Measurements from ENCODE around the gene ABO. TPM values are rescaled to one million over a fixed set of nuclear protein-coding genes. Genes with fewer than 3 reads are reported as not detected.
"Not testable (repeated sequence)": the region's sequence is repeated elsewhere in the genome, so short reads cannot be mapped to it uniquely, and the experiment has no call there.

The ABO gene
- total and polyA plus RNA-seq, 2 donors (not counting 1 experiment from before 2014, with no cell fraction given) = not detected

GRCh38 chr9:133320421-133320881 lies 45.5 kb upstream of the ABO start:
- Mint-ChIP-seq H3K4me1 (no peaks in the 10 kb centered on the region), H3K9me3 (ENCODE audit: insufficient read depth) (no peaks in the 10 kb centered on the region), H3K27ac (no peak overlapping the region), H3K4me3 (no peak overlapping the region), H3K27me3 (peaks cover 7% of the 10 kb centered on the region)
- POLR2A ChIA-PET = no interaction called here
- CTCF ChIA-PET = no interaction called here
- intact Hi-C loops (cut with micrococcal nuclease) = no loop called here
- no peak overlapping the region for H3K4me3 ChIP-seq (ENCODE audit: control extremely low read depth in 1 of 5, extremely low read depth in 1 of 5, insufficient read depth in 1 of 5, low read depth in 2 of 5, low read length in 4 of 5)
- H3K36me3 ChIP-seq (replicated peaks in 1 of 2; ENCODE audit: control extremely low read depth in 1 of 2, control insufficient read depth in 1 of 2, extremely low read depth in 1 of 2, insufficient read depth in 2 of 2, low read length in 1 of 2) = no peaks in the 10 kb centered on the region
- WGBS (ENCODE audit: insufficient coverage) = 88% methylated on average over 10 of the region's 13 CpGs
- H3K9me3 ChIP-seq (ENCODE audit: control extremely low read depth in 1 of 3, control insufficient read depth in 2 of 3, insufficient read depth in 1 of 3, low read length in 2 of 3) = peaks cover 0 to 8% (median 0%) of the 10 kb centered on the region in 3 donors
- no peak for TF ChIP-seq CTCF (IDR thresholded peaks at IDR 0.05)
- no peak for TF ChIP-seq EZH2 (IDR thresholded peaks at IDR 0.05; ENCODE audit: borderline replicate concordance, insufficient read depth, low read depth, low read length, poor library complexity, severe bottlenecking)
- H2AFZ ChIP-seq (ENCODE audit: insufficient read depth, low read depth, low read length, poor library complexity, severe bottlenecking) = no peak overlapping the region
- H3K79me2 ChIP-seq (ENCODE audit: control insufficient read depth, insufficient read depth, low read length) = no peaks in the 10 kb centered on the region
- H3K27me3 ChIP-seq (replicated peaks in 1 of 4; ENCODE audit: control extremely low read depth in 1 of 4, control insufficient read depth in 3 of 4, insufficient read depth in 4 of 4, low read length in 3 of 4) = no peaks in the 10 kb centered on the region
- H3K4me1 ChIP-seq (ENCODE audit: control insufficient read depth in 2 of 2, insufficient read depth in 2 of 2, low read length in 2 of 2) = no peaks in the 10 kb centered on the region
- H3K27ac ChIP-seq (ENCODE audit: low read length in 2 of 2) = no peak overlapping the region
- DNase-seq (no peak), ATAC-seq (ENCODE audit: low read depth) (no peak)
- no peaks in the 10 kb centered on the region for H4K20me1 ChIP-seq (ENCODE audit: control insufficient read depth, insufficient read depth, low read length, poor library complexity, severe bottlenecking)
- no peak overlapping the region for H3K4me2 ChIP-seq (replicated peaks; ENCODE audit: low read depth, low read length, poor library complexity, severe bottlenecking)
- no peak overlapping the region for H3K9ac ChIP-seq (ENCODE audit: low read length)

- H4K20me1 ChIP-seq (ENCODE audit: control insufficient read depth, insufficient read depth, low read length, poor library complexity, severe bottlenecking); DNase-seq; H3K4me2 ChIP-seq (replicated peaks; ENCODE audit: low read depth, low read length, poor library complexity, severe bottlenecking); H3K9me3 Mint-ChIP-seq (ENCODE audit: insufficient read depth); H3K4me3 ChIP-seq (ENCODE audit: control extremely low read depth in 1 of 5, extremely low read depth in 1 of 5, insufficient read depth in 1 of 5, low read depth in 2 of 5, low read length in 4 of 5); H3K27me3 ChIP-seq (replicated peaks in 1 of 4; ENCODE audit: control extremely low read depth in 1 of 4, control insufficient read depth in 3 of 4, insufficient read depth in 4 of 4, low read length in 3 of 4); H3K27ac ChIP-seq (ENCODE audit: low read length in 2 of 2); H3K4me1 Mint-ChIP-seq; intact Hi-C loops (cut with micrococcal nuclease); ATAC-seq (ENCODE audit: low read depth); H3K27ac Mint-ChIP-seq; H2AFZ ChIP-seq (ENCODE audit: insufficient read depth, low read depth, low read length, poor library complexity, severe bottlenecking); H3K4me3 Mint-ChIP-seq; CTCF ChIA-PET; H3K27me3 Mint-ChIP-seq; H3K9ac ChIP-seq (ENCODE audit: low read length); POLR2A ChIA-PET; H3K4me1 ChIP-seq (ENCODE audit: control insufficient read depth in 2 of 2, insufficient read depth in 2 of 2, low read length in 2 of 2); H3K9me3 ChIP-seq (ENCODE audit: control extremely low read depth in 1 of 3, control insufficient read depth in 2 of 3, insufficient read depth in 1 of 3, low read length in 2 of 3); H3K79me2 ChIP-seq (ENCODE audit: control insufficient read depth, insufficient read depth, low read length); H3K36me3 ChIP-seq (replicated peaks in 1 of 2; ENCODE audit: control extremely low read depth in 1 of 2, control insufficient read depth in 1 of 2, extremely low read depth in 1 of 2, insufficient read depth in 2 of 2, low read length in 1 of 2): not testable (repeated sequence)
- WGBS (ENCODE audit: insufficient coverage) = 89% methylated on average over 5 of the region's 13 CpGs
Observed at GRCh38 chr9:133317551-133317950, 42.5 kb upstream of the ABO start.

All from B cell (primary cell).